Measurements from ENCODE around the gene NEK11.

The NEK11 gene

GRCh38 chr3:131142580-131142979 lies 115.9 kb downstream of the NEK11 start:
- no peak for DNase-seq

- DNase-seq = no peak
These were observed 117.1 kb downstream of the NEK11 start for GRCh38 chr3:131143802-131144201.

- no peak for DNase-seq
These were observed 120.9 kb downstream of the NEK11 start for GRCh38 chr3:131147534-131147933.

GRCh38 chr3:131158434-131158833 lies 131.8 kb downstream of the NEK11 start:
- no peak for DNase-seq

- no peak for DNase-seq
These were observed 135.8 kb downstream of the NEK11 start for GRCh38 chr3:131162516-131162915.

GRCh38 chr3:131167867-131168266 lies 141.2 kb downstream of the NEK11 start:
- DNase-seq = no peak

GRCh38 chr3:131169331-131169730 lies 142.7 kb downstream of the NEK11 start:
- no peak for DNase-seq

- DNase-seq = no peak
These were observed 146.0 kb downstream of the NEK11 start for GRCh38 chr3:131172502-131173200.

GRCh38 chr3:131174752-131175151 lies 148.1 kb downstream of the NEK11 start:
- no peak for DNase-seq

- no peak for DNase-seq
These were observed 152.2 kb downstream of the NEK11 start for GRCh38 chr3:131178710-131179375.

GRCh38 chr3:131192701-131193100 lies 166.0 kb downstream of the NEK11 start:
- DNase-seq = no peak

GRCh38 chr3:131193641-131194238 lies 167.1 kb downstream of the NEK11 start:
- DNase-seq = no peak

GRCh38 chr3:131194816-131195215 lies 168.1 kb downstream of the NEK11 start:
- no peak for DNase-seq

- DNase-seq = no peak
These were observed 174.0 kb downstream of the NEK11 start for GRCh38 chr3:131200636-131201199.

- peak; percentile 30 for DNase-seq
These were observed 189.7 kb downstream of the NEK11 start for GRCh38 chr3:131216330-131216729.

GRCh38 chr3:131216801-131217200 lies 190.1 kb downstream of the NEK11 start:
- peak; percentile 38 for DNase-seq

- DNase-seq = peak; percentile 86
These were observed 190.6 kb downstream of the NEK11 start for GRCh38 chr3:131217296-131217741.

- peak; percentile 53 for DNase-seq
These were observed 191.5 kb downstream of the NEK11 start for GRCh38 chr3:131218196-131218595.

GRCh38 chr3:131221731-131222130 lies 195.1 kb downstream of the NEK11 start:
- no peak for DNase-seq

GRCh38 chr3:131222599-131222998 lies 195.9 kb downstream of the NEK11 start:
- no peak for DNase-seq

GRCh38 chr3:131223373-131224289 lies 197.0 kb downstream of the NEK11 start:
- no peak for DNase-seq

GRCh38 chr3:131224886-131225550 lies 198.3 kb downstream of the NEK11 start:
- no peak for DNase-seq
